Large intestine (tissue), 12 donors: Measurements from ENCODE around the gene OR2M5. TPM values are rescaled to one million over a fixed set of nuclear protein-coding genes. Genes with fewer than 3 reads are reported as not detected.

ENCODE experiments used
- DNase-seq, 2 donors: peaks; one replicate each; pipeline versions ENCODE4 v3.0.0 to v3.0.0-alpha.2; 2013
- H3K27ac ChIP-seq: one replicate; pipeline ENCODE4 v1.5.1; 2013; ENCODE audit warnings: low read length
- H3K27me3 ChIP-seq: 2 replicates; pipeline ENCODE4 v1.6.1; 2013; ENCODE audit warnings: low read length; ENCODE audit not compliant: control insufficient read depth, insufficient read depth
- H3K36me3 ChIP-seq: 2 replicates; pipeline ENCODE4 v1.6.1; 2013; ENCODE audit warnings: low read length; ENCODE audit not compliant: control insufficient read depth, insufficient read depth
- H3K4me1 ChIP-seq: one replicate; pipeline ENCODE4 v1.6.1; 2013; ENCODE audit warnings: low read length; ENCODE audit not compliant: control insufficient read depth, insufficient read depth
- H3K4me3 ChIP-seq: one replicate; pipeline ENCODE4 v1.5.1; 2013; ENCODE audit warnings: low read length
- H3K9me3 ChIP-seq: one replicate; pipeline ENCODE4 v1.6.1; 2013; ENCODE audit warnings: mild to moderate bottlenecking, low read depth, low read length, moderate library complexity; ENCODE audit not compliant: control insufficient read depth
- WGBS: methylation state at CpG from one replicate; pipeline ENCODE4 v1.1.5; 2013; ENCODE audit warnings: low lambda C conversion rate; ENCODE audit not compliant: insufficient coverage; 5-methylcytosine and 5-hydroxymethylcytosine counted together
- long read RNA-seq, 11 donors: transcript quantifications; one replicate each; lab custom pipeline, GENCODE V29; 2026
- polyA plus RNA-seq: library from polyadenylated mRNA; unstranded; fragments of 120-200 nt; gene quantifications from one replicate; pipeline ENCODE4 v1.2.1, GENCODE V29; 2013

The OR2M5 gene, protein sequence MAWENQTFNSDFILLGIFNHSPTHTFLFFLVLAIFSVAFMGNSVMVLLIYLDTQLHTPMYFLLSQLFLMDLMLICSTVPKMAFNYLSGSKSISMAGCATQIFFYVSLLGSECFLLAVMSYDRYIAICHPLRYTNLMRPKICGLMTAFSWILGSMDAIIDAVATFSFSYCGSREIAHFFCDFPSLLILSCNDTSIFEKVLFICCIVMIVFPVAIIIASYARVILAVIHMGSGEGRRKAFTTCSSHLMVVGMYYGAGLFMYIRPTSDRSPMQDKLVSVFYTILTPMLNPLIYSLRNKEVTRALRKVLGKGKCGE
- polyA plus RNA-seq, result not detected
- long read RNA-seq, donor 1, result 0 reads
- long read RNA-seq, donor 2, result 0 reads
- long read RNA-seq, donor 3, result 0 reads
- long read RNA-seq, donor 4, result 0 reads
- long read RNA-seq, donor 5, result 0 reads
- long read RNA-seq, donor 6, result 0 reads
- long read RNA-seq, donor 7, result 0 reads
- long read RNA-seq, donor 8, result 0 reads
- long read RNA-seq, donor 9, result 0 reads
- long read RNA-seq, donor 10, result 0 reads
- long read RNA-seq, donor 11, result 0 reads

DNA sequence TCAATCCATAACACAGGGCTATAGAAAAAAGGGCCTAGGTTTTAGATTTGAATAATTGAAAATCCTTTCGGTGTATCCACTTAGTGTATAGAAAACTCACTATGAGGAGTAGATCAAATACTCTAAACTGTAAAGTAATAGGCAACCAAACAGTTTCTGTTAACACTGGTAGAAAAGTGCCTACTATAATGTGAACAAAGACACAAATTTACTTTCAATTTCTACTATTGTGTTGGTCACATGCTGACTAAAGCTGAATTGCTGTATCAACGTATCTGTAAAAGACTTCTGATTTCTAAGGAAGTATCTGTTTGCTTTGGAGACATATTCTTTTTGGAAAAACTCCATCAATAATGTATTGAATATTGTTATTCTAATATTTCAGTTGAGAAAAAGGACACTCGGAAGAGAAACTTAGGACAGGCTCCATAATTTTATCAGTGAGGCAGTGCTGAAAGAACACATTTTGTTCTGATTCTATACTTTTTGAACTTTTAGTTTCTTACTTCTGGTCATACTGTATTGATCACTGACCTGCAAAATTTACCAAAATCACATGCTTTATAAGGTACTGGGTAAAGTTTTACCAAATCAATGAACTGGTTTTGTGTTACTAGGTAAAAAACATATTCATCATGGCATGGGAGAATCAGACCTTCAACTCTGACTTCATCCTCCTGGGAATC is at the start of gene OR2M5:
TSS of gene OR2M5 (plus strand) at position 636 of the 686 bp plus-strand sequence. CDS start at position 636, 0 bp downstream.
- 83% methylated on average over 2 of the region's 3 CpGs for WGBS
- no peak for DNase-seq
- no peak within 1 kb of the TSS for H3K4me3 ChIP-seq
- H3K9me3 ChIP-seq, result no peaks in the 10 kb centered on the region
- no peaks in the 10 kb centered on the region for H3K36me3 ChIP-seq
- H3K27me3 ChIP-seq, result no peaks in the 10 kb centered on the region
- H3K4me1 ChIP-seq, result no peaks in the 10 kb centered on the region
- H3K27ac ChIP-seq, result no peak within 1 kb of the TSS

DNA sequence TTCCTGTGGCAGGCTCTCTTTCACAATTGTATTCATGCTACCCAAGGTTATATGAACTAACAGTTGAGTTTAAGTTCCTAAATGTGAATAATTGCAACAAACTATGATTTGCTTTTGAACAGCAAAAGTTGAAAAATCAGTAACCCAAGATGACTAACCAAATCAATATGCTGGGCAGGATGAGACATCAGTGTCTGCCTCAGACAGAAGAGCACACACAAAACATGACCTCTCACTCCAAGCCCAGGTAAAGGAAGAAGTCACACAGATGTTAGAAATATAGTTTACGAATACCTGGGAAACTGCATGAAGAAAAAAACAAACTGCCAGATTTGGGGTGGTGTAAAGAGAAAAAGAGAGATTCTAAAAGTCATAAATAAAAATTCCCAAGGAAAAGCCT is 46.4 kb upstream of the OR2M5 start:
- no peaks in the 10 kb centered on the region for H3K4me1 ChIP-seq
- H3K9me3 ChIP-seq, result peaks cover 13% of the 10 kb centered on the region
- H3K4me3 ChIP-seq, result no peak overlapping the region
- WGBS, result no CpG with 5 or more reads among the region's 1 CpG
- H3K27me3 ChIP-seq, result no peaks in the 10 kb centered on the region
- DNase-seq, result no peak
- H3K36me3 ChIP-seq, result no peaks in the 10 kb centered on the region
- H3K27ac ChIP-seq, result no peak overlapping the region

DNA sequence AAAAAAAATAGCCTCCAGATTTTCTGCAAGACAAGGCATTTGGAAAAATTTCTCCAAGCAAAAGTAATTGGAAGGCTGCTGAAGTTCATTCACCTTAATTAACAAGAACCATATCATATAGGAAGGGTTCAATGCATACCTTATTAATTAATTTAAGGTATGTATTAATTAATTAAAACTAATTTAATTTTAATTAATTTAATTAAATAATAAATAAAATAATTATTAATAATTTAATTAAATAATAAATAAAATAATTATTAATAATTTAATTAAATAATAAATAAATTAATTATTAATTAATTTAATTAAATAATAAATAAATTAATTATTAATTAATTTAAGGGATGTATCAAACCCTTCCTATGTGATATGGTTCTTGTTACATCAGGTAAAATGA is 42.1 kb upstream of the OR2M5 start:
- Histone ChIP-seq H3K4me1 (no peaks in the 10 kb centered on the region), H3K36me3 (no peaks in the 10 kb centered on the region), H3K9me3 (peaks cover 12% of the 10 kb centered on the region), H3K27ac (no peak overlapping the region), H3K27me3 (no peaks in the 10 kb centered on the region), H3K4me3 (no peak overlapping the region)
- DNase-seq, result no peak

DNA sequence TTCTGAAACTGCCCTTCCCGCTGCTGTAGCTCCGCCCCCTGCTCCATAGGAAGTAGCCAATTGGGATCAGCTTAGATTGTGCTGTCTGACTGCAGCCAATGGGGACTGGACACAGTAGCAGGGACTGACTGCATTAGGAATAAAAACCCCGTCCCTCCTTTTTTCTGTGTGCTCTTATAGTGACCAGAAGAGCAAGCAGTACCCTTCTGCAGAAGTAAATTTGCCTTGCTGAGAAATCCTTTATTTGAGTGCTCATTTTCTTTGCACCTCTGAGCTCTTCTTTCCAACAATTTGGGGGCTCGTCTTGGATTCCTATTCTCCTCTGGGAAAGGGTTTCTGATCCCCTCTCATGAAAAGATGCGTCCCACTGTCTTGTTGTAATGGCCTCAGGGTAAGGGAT is 33.8 kb upstream of the OR2M5 start:
- H3K4me1 ChIP-seq, result no peaks in the 10 kb centered on the region
- no peak for DNase-seq
- no CpG with 5 or more reads among the region's 5 CpGs for WGBS
- no peak overlapping the region for H3K4me3 ChIP-seq
- no peaks in the 10 kb centered on the region for H3K27me3 ChIP-seq
- no peak overlapping the region for H3K27ac ChIP-seq
- peaks cover 5% of the 10 kb centered on the region for H3K9me3 ChIP-seq
- H3K36me3 ChIP-seq, result no peaks in the 10 kb centered on the region

DNA sequence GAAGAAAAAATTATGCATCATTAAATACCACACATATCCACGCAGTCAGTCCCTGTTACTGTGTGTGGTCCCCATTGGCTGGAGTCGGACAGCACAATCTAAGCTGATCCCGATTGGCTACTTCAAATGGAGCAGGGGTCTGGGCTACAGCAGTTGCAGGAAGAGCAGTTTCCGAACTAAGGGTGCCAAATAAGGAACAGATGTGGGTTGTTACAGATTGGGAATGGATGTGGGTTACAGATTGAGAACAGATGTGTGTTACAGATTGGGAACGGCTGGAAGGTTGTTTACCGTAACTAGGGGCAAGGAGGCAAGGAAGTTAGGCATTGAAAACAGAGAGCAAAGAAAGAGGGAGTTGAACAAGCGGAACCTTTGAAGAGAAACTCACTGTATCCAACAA is 30.1 kb upstream of the OR2M5 start:
- H3K4me3 ChIP-seq, result no peak overlapping the region
- no peak for DNase-seq

DNA sequence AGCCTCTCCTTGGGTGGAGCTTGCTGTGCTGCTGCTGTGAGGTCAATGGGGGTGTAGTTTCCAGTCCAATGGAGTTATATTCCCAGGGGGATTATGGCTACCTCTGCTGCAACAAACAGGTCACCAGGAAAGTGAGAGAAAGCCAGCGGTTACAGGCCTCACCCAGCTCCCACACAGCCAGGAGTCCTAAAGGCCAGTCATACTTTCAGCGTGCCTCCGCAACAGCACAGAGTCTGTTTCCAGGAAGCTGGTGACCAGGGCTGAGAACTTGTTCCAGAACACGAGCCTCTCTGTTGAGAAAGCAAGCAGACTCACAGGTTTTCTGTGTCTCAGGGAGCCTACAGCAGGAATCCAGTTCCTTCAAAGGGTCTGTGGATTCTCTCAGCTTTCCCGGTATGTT is 17.3 kb upstream of the OR2M5 start:
- no CpG with 5 or more reads among the region's 5 CpGs for WGBS
- Histone ChIP-seq H3K36me3 (no peaks in the 10 kb centered on the region), H3K27ac (no peak overlapping the region), H3K27me3 (no peaks in the 10 kb centered on the region), H3K4me3 (no peak overlapping the region), H3K4me1 (no peaks in the 10 kb centered on the region), H3K9me3 (peaks cover 11% of the 10 kb centered on the region)
- no peak for DNase-seq

More for the DNA sequence above, 30.1 kb upstream of the OR2M5 start:
- H3K36me3 ChIP-seq, result no peaks in the 10 kb centered on the region
- no peaks in the 10 kb centered on the region for H3K27me3 ChIP-seq
- H3K4me1 ChIP-seq, result no peaks in the 10 kb centered on the region
- no peak overlapping the region for H3K27ac ChIP-seq
- WGBS, result 96% methylated on average over 3 of the region's 7 CpGs
- no peaks in the 10 kb centered on the region for H3K9me3 ChIP-seq

DNA sequence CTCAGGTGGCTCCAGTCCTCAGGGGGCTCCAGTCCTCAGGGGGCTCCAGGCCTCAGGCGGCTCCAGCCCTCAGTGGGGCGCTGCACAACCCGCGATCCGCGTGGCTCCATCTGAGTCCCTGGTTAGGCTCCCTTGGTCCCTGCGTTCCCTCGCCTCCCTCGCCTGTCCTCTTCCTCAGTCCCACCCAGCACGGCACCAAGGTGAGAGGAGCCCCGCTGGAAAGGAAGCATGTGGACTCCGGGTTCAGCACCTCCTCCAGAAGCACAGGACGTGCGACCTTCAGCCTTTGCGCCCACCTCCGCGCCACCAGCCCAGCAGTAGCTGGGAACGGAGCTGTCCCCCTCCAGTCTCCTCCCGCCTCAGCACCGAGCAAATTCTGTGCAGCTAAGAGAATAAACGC is 8.1 kb upstream of the OR2M5 start:
- no peak overlapping the region for H3K4me3 ChIP-seq
- no peaks in the 10 kb centered on the region for H3K4me1 ChIP-seq
- H3K27ac ChIP-seq, result no peak overlapping the region
- H3K36me3 ChIP-seq, result no peaks in the 10 kb centered on the region
- no CpG with 5 or more reads among the region's 21 CpGs for WGBS
- no peak for DNase-seq
- peaks cover 5% of the 10 kb centered on the region for H3K9me3 ChIP-seq
- no peaks in the 10 kb centered on the region for H3K27me3 ChIP-seq

DNA sequence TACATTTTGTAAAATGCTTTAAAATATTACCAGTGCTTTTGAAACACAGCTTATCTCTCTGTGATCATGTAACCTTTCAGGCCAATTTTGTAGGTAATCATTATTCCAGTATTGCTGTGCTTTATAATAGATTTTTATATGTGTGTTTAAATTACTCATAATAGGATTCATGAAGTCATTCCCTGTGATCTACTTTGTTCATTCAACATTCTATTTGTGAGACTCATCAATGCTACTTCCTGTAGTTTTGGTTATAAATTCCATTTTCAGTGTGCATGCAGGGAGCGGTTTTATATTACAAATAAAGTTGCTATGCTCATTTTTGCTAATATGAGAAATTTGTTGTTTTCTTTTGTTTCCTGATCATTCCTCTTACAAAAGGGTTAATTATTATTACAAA is 4.1 kb upstream of the OR2M5 start:
- no peak for DNase-seq
- Histone ChIP-seq H3K27ac (no peak overlapping the region), H3K4me3 (no peak overlapping the region), H3K4me1 (no peaks in the 10 kb centered on the region), H3K9me3 (peaks cover 5% of the 10 kb centered on the region), H3K36me3 (no peaks in the 10 kb centered on the region), H3K27me3 (no peaks in the 10 kb centered on the region)
- WGBS, result no CpG with 5 or more reads among the region's 1 CpG

DNA sequence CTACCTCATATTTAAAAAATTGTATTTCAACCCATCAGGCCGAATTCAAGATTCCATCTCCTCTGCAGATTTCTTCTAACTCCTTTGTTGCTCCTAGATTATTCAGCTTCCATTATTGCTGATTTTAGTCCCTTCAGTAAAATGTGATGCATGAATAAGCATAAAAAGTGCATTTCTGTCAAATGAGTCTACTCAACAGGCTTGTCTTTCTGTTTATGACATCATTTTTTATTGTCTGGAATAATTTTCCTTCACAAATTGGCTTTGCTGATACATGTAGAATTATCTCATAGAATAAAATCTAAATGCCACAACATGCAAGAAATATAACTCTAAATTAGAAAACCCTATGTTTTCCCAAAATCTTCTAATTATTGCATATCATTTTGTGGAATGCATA is 1.6 kb upstream of the OR2M5 start:
- WGBS, result 63% methylated on average over 1 of the region's 1 CpG
- no peaks in the 10 kb centered on the region for H3K36me3 ChIP-seq
- H3K4me3 ChIP-seq, result no peak overlapping the region
- no peaks in the 10 kb centered on the region for H3K4me1 ChIP-seq
- H3K9me3 ChIP-seq, result no peaks in the 10 kb centered on the region
- no peaks in the 10 kb centered on the region for H3K27me3 ChIP-seq
- H3K27ac ChIP-seq, result no peak overlapping the region
- DNase-seq, result no peak

DNA sequence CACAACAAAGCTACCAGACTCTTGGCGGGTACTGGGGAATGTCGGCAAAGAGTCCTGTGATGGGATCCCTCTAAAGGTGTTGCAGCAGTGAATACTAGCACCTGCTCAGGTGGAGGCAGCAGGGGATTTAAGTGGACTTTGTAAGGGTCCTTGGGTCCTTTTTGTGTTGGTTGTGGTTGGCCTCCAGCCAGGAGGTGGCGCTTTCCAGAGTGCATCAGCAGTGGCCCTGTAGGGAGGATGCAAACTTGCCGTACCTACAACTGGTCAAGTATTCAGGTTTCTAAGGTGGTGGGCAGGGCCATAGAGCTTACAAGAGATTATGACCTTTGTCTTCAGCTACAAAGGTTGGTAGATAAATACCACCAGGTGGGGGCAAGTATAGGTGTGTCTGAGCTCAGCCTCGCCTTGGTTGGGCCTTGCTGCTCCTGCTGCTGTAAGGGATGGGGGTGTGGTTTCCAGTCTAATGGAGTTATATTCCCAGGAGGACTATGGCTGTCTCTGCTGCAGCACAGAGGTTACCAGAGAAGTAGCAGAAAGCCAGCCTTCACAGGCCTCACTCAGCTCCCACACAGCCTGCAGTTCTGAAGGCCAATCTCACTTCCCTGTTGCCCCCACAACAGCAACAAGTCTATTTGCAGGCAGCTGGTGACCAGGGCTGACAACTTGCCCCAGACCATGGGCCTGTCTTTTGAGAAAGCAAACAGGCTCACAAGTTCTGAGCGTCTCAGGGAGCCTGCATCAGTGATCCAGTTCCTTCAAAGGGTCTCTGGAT is 7.3 kb downstream of the OR2M5 start:
- DNase-seq, result no peak
- H3K9me3 ChIP-seq, result no peaks in the 10 kb centered on the region
- H3K4me3 ChIP-seq, result no peak overlapping the region
- WGBS, result no CpG with 5 or more reads among the region's 6 CpGs
- no peak overlapping the region for H3K27ac ChIP-seq
- no peaks in the 10 kb centered on the region for H3K27me3 ChIP-seq
- no peaks in the 10 kb centered on the region for H3K4me1 ChIP-seq
- H3K36me3 ChIP-seq, result no peaks in the 10 kb centered on the region
